H1 (cell line): ENCODE data around the gene RXRA. TPM values are rescaled to one million over a fixed set of nuclear protein-coding genes. Genes with fewer than 3 reads are reported as not detected.

Experiments
- CTCF ChIA-PET: fragments of 300-600 bp; sonication (Branson Sonifier 250); formaldehyde crosslinking; loops from one replicate; lab custom pipeline; 2021; ENCODE audit not compliant: partially characterized antibody; lab: Charles Lee
- POLR2A ChIA-PET: fragments of 300-600 bp; sonication (Branson Sonifier 250); formaldehyde crosslinking; loops from one replicate; lab custom pipeline; 2021; ENCODE audit warnings: inconsistent platforms; ENCODE audit not compliant: partially characterized antibody; lab: Charles Lee
- DNase-seq, 2 experiments: peaks; one replicate each; pipeline versions ENCODE4 v3.0.0 to v3.0.0-alpha.2; 2010 to 2022; ENCODE audit warnings: low spot score in 2 of 2, low read depth in 1 of 2, mixed read lengths in 1 of 2
- FAIRE-seq: peaks from 2 replicates; lab custom pipeline; 2011; peaks lifted over from hg19 to GRCh38; lab: Jason Lieb, UNC
- H2AFZ ChIP-seq: 2 replicates; pipeline ENCODE4 v1.8.1; 2012; ENCODE audit warnings: low read length, inconsistent platforms
- H2AK5ac ChIP-seq: 2 replicates; pipeline ENCODE4 v1.6.1; 2013; ENCODE audit warnings: low read depth, low read length
- H2BK120ac ChIP-seq: replicated peaks from 2 replicates; pipeline ENCODE3; 2013; ENCODE audit warnings: low read depth, low read length, inconsistent platforms
- H2BK12ac ChIP-seq: 2 replicates; pipeline ENCODE4 v1.6.1; 2013; ENCODE audit warnings: low read depth, low read length
- H2BK15ac ChIP-seq: 2 replicates; pipeline ENCODE4 v1.6.1; 2013; ENCODE audit warnings: low read length
- H2BK20ac ChIP-seq: 2 replicates; pipeline ENCODE4 v1.6.1; 2013; ENCODE audit warnings: low read length
- H2BK5ac ChIP-seq: 2 replicates; pipeline ENCODE4 v1.6.1; 2013; ENCODE audit warnings: low read depth, low read length
- H3K14ac ChIP-seq: 2 replicates; pipeline ENCODE4 v1.6.1; 2013; ENCODE audit warnings: inconsistent platforms; ENCODE audit not compliant: insufficient read length
- H3K18ac ChIP-seq: 2 replicates; pipeline ENCODE4 v1.6.1; 2013; ENCODE audit warnings: low read length; ENCODE audit errors: extremely low read depth
- H3K23ac ChIP-seq: 2 replicates; pipeline ENCODE4 v1.6.1; 2013; ENCODE audit warnings: inconsistent platforms; ENCODE audit not compliant: insufficient read length
- H3K23me2 ChIP-seq: 2 replicates; pipeline ENCODE4 v1.6.1; 2013; ENCODE audit warnings: low read depth, low read length
- H3K27ac ChIP-seq: 2 replicates; pipeline ENCODE4 v1.6.1; 2011; ENCODE audit warnings: low read depth, low read length, inconsistent platforms
- H3K27me3 ChIP-seq, 4 experiments: replicated peaks in 1 of 4; 1 replicate in 1 of 4; 2 replicates in 3 of 4; pipeline versions ENCODE4 v1.6.1 to v1.8.1; 2011 to 2013; ENCODE audit warnings: low read length in 3 of 4, mild to moderate bottlenecking in 3 of 4, inconsistent platforms in 2 of 4, mixed read lengths in 2 of 4, moderate library complexity in 1 of 4; ENCODE audit not compliant: control insufficient read depth in 3 of 4, insufficient read depth in 3 of 4; ENCODE audit errors: extremely low read depth in 1 of 4
- H3K36me3 ChIP-seq, 4 experiments: 2 replicates each; pipeline versions ENCODE4 v1.6.1 to v1.8.1; 2011 to 2013; ENCODE audit warnings: mild to moderate bottlenecking in 4 of 4, low read length in 3 of 4, moderate library complexity in 2 of 4, control low read depth in 1 of 4, inconsistent platforms in 1 of 4; ENCODE audit not compliant: insufficient read depth in 4 of 4, control insufficient read depth in 2 of 4
- H3K4ac ChIP-seq: replicated peaks from 2 replicates; pipeline ENCODE3; 2013; ENCODE audit warnings: low read length, low read depth, mixed read lengths, inconsistent platforms; ENCODE audit not compliant: insufficient read length
- H3K4me1 ChIP-seq, 4 experiments: replicated peaks in 1 of 4; 1 replicate in 1 of 4; 2 replicates in 3 of 4; pipeline versions ENCODE4 v1.6.1 to v1.8.1; 2011 to 2013; ENCODE audit warnings: low read length in 3 of 4, inconsistent platforms in 2 of 4, mixed read lengths in 1 of 4; ENCODE audit not compliant: insufficient read depth in 4 of 4, control insufficient read depth in 3 of 4
- H3K4me2 ChIP-seq, 2 experiments: 2 replicates each; pipeline versions ENCODE4 v1.6.1 to v1.8.1; 2011 to 2013; ENCODE audit warnings: low read depth in 2 of 2, low read length in 2 of 2, control low read depth in 1 of 2, inconsistent platforms in 1 of 2, mild to moderate bottlenecking in 1 of 2; ENCODE audit not compliant: insufficient read depth in 1 of 2
- H3K4me3 ChIP-seq, 4 experiments: fragments of 200-600, 300-600 bp in 1 of 4; sonication (generic), shearing (Covaris generic), sonication (Bioruptor Twin) in 1 of 4; 2 replicates each; pipeline versions ENCODE4 v1.5.1 to v1.8.1; 2011 to 2016; ENCODE audit warnings: low read length in 4 of 4, low read depth in 3 of 4, control low read depth in 2 of 4, inconsistent platforms in 2 of 4, mild to moderate bottlenecking in 2 of 4, mixed read lengths in 1 of 4, moderate library complexity in 1 of 4; ENCODE audit not compliant: insufficient read depth in 2 of 4; ENCODE audit errors: extremely low read depth in 1 of 4
- H3K56ac ChIP-seq: replicated peaks from 2 replicates; pipeline ENCODE3; 2013; ENCODE audit warnings: low read depth, mild to moderate bottlenecking, mixed read lengths, low read length, inconsistent platforms; ENCODE audit not compliant: insufficient read length
- H3K79me1 ChIP-seq: 2 replicates; pipeline ENCODE4 v1.6.1; 2013; ENCODE audit warnings: low read depth, low read length, control low read depth
- H3K79me2 ChIP-seq, 2 experiments: 2 replicates each; pipeline versions ENCODE4 v1.6.1 to v1.8.1; 2012 to 2013; ENCODE audit warnings: low read length in 2 of 2, mild to moderate bottlenecking in 2 of 2, inconsistent platforms in 1 of 2; ENCODE audit not compliant: insufficient read depth in 2 of 2, control insufficient read depth in 1 of 2
- H3K9ac ChIP-seq, 4 experiments: replicated peaks in 1 of 4; 1 replicate in 1 of 4; 2 replicates in 3 of 4; pipeline versions ENCODE4 v1.6.1 to v1.8.1; 2011 to 2013; ENCODE audit warnings: low read depth in 3 of 4, low read length in 3 of 4, control low read depth in 2 of 4, mild to moderate bottlenecking in 2 of 4, moderate library complexity in 2 of 4, inconsistent platforms in 1 of 4; ENCODE audit errors: extremely low read depth in 1 of 4
- H3K9me3 ChIP-seq, 2 experiments: 2 replicates each; pipeline versions ENCODE4 v1.6.1 to v1.8.1; 2012 to 2013; ENCODE audit warnings: mild to moderate bottlenecking in 2 of 2, moderate library complexity in 2 of 2, control low read depth in 1 of 2, inconsistent platforms in 1 of 2, low read depth in 1 of 2, low read length in 1 of 2, mixed read lengths in 1 of 2; ENCODE audit not compliant: insufficient read depth in 2 of 2
- H4K20me1 ChIP-seq, 2 experiments: replicated peaks in 1 of 2; 2 replicates each; pipeline versions ENCODE3 to v1.8.1; 2011 to 2013; ENCODE audit warnings: inconsistent platforms in 2 of 2, low read length in 2 of 2, mild to moderate bottlenecking in 1 of 2; ENCODE audit not compliant: insufficient read depth in 2 of 2, control insufficient read depth in 1 of 2
- H4K5ac ChIP-seq: 2 replicates; pipeline ENCODE4 v1.6.1; 2013; ENCODE audit warnings: low read length, low read depth, mixed read lengths, inconsistent platforms; ENCODE audit not compliant: insufficient read length
- H4K8ac ChIP-seq: 2 replicates; pipeline ENCODE4 v1.8.0; 2013; ENCODE audit warnings: mild to moderate bottlenecking, moderate library complexity, low read length, inconsistent platforms; ENCODE audit not compliant: insufficient read depth; ENCODE audit errors: extremely low read depth
- H4K91ac ChIP-seq: replicated peaks from 2 replicates; pipeline ENCODE3; 2013; ENCODE audit warnings: low read length, mixed read lengths, inconsistent platforms; ENCODE audit not compliant: insufficient read length
- KDM4A ChIP-seq: IDR thresholded peaks from one replicate; pipeline ENCODE4 v1.7.1; 2012; ENCODE audit warnings: low read depth, mild to moderate bottlenecking, moderate library complexity, low read length, inconsistent platforms; ENCODE audit not compliant: severe bottlenecking
- KDM5A ChIP-seq: fragments of 200-600 bp; IDR thresholded peaks from 2 replicates; pipeline ENCODE4 v1.7.1; 2012; ENCODE audit warnings: mild to moderate bottlenecking, low read length, inconsistent platforms, mixed read lengths
- POLR2A ChIP-seq, 2 experiments: IDR thresholded peaks; 1 replicate in 1 of 2; 2 replicates in 1 of 2; pipeline ENCODE4 v1.6.1; 2011; ENCODE audit warnings: low read depth in 2 of 2, low read length in 2 of 2, mild to moderate bottlenecking in 2 of 2; ENCODE audit errors: control extremely low read depth in 1 of 2
- POU5F1 ChIP-seq: IDR thresholded peaks from 2 replicates; pipeline ENCODE4 v1.6.1; 2011; ENCODE audit warnings: low read depth, mild to moderate bottlenecking, low read length, moderate library complexity
- SP4 ChIP-seq: IDR thresholded peaks from 2 replicates; pipeline ENCODE4 v1.6.1; 2012; ENCODE audit warnings: low read length, inconsistent platforms
- WGBS, 2 experiments: shearing (Covaris generic) in 1 of 2; methylation state at CpG; one replicate each; pipeline versions ENCODE4 v1.1.6 to v1.1.7; 2013 to 2015; ENCODE audit warnings: low lambda C conversion rate in 2 of 2, mixed read lengths in 2 of 2, inconsistent platforms in 1 of 2, low coverage in 1 of 2, missing lambda C conversion rate in 1 of 2; ENCODE audit not compliant: insufficient replicate concordance in 2 of 2, insufficient coverage in 1 of 2, insufficient read length in 1 of 2; ENCODE audit errors: extremely low coverage in 1 of 2, missing lambda C conversion rate in 1 of 2; 5-methylcytosine and 5-hydroxymethylcytosine counted together
- polyA plus RNA-seq, 7 experiments: library from polyadenylated mRNA; depleted of rRNA in 3 of 7; stranded (reverse) in 5 of 7; unstranded in 2 of 7; fragments of >200 nt in 5 of 7; fragments of 200-250 nt in 2 of 7; gene quantifications; 1 replicate in 5 of 7; 2 replicates in 1 of 7; 4 replicates in 1 of 7; pipeline versions ENCODE4 v1.2.1 to v1.2.3, GENCODE V29; 2011 to 2013; ENCODE audit warnings: missing spikeins in 2 of 7, mixed read lengths in 2 of 7
- total RNA-seq: library from RNA; stranded (reverse); fragmentation: NEBNext Ultra II Directional; extraction: Animal tissue kit (Norgen Biotek cat#: 25700); gene quantifications from 2 replicates; pipeline ENCODE4 v1.2.1, GENCODE V29; 2021

The RXRA gene
- total and polyA plus RNA-seq, 2 of the 8 experiments (the other 6 are each of a cell fraction or from before 2014, with no cell fraction given): 9.8 to 29.4 TPM

DNA sequence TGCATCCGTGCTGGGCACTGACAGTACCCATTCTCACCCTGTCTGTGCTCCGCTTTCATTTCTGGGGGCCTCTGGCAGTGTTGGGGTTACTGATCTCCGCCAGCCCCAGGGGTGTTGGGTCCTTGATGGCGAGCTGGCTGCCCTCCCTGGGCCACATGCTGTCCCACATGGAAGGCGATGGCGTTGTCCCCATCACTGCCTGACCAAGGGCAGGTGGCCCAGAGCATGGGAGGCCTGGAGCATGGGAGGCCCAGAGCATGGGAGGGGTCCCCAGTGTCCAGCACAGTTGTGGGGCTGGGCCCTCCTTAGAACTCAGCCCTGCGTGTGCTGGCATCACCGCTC, 50.9 kb downstream of the RXRA start:
- Histone ChIP-seq H4K20me1 (peaks cover 21 to 30% of the 10 kb centered on the region in 2 experiments), H3K4me1 (peaks cover 0 to 20% (median 9%) of the 10 kb centered on the region in 4 experiments; a peak in 6 of 7 replicates), H4K5ac (no peak overlapping the region), H2BK12ac (no peak overlapping the region), H2BK120ac (no peak overlapping the region), H2BK20ac (no peak overlapping the region), H3K27me3 (no peaks in the 10 kb centered on the region), H3K14ac (no peak overlapping the region), H3K56ac (no peak overlapping the region), H3K79me1 (peaks cover 33% of the 10 kb centered on the region), H3K4me2 (no peak overlapping the region), H2AK5ac (no peak overlapping the region), H4K91ac (peak overlapping the region; percentile 15), H2BK15ac (no peak overlapping the region), H3K9ac (no peak overlapping the region), H4K8ac (no peak overlapping the region; the same call in 1 of the 2 replicates), H3K36me3 (no peaks in the 10 kb centered on the region), H3K4me3 (no peak overlapping the region), H3K79me2 (peaks cover 0 to 34% of the 10 kb centered on the region in 2 experiments; a peak in 2 of 4 replicates), H3K23ac (no peak overlapping the region), H3K23me2 (no peaks in the 10 kb centered on the region), H3K18ac (no peak overlapping the region; the same call in 1 of the 2 replicates), H2BK5ac (no peak overlapping the region; the same call in 1 of the 2 replicates), H3K27ac (no peak overlapping the region), H2AFZ (no peak overlapping the region), H3K4ac (no peak overlapping the region), H3K9me3 (no peaks in the 10 kb centered on the region)
- POLR2A ChIA-PET: no interaction called here
- CTCF ChIA-PET: interaction anchor here (0.6 to 2.5 kb wide), 9 partner anchors 11 to 206 kb away, joined by 3 to 10 read pairs (median 3); no protein-coding TSS in a partner anchor
- DNase-seq (no peak), FAIRE-seq (no peak)
- WGBS, 2 experiments: 80% methylated on average over 8 of the region's 8 CpGs; no CpG with 5 or more reads in 1 of the 2 experiments
- no peak for TF ChIP-seq KDM4A
- no peak for TF ChIP-seq POU5F1
- TF ChIP-seq KDM5A: no peak
- no peak for TF ChIP-seq SP4
- TF ChIP-seq POLR2A (IDR thresholded peaks at IDR 0.05; ENCODE audit: control extremely low read depth in 1 of 2, low read depth in 2 of 2, low read length in 2 of 2): no peak
